ENCODE data around the gene CIPC.

Gene CIPC

GRCh38 chr14:77148510-77149231, 50.6 kb downstream of the CIPC start:
- Histone ChIP-seq H3K4me3 (ENCODE audit: low read depth in 1 of 2, low read length in 2 of 2) (no peak overlapping the region), H3K79me2 (ENCODE audit: insufficient read depth, low read length) (no peaks in the 10 kb centered on the region), H3K4me1 (ENCODE audit: insufficient read depth, low read length) (no peaks in the 10 kb centered on the region), H3K36me3 (ENCODE audit: insufficient read depth, low read length) (no peaks in the 10 kb centered on the region), H3K4me2 (ENCODE audit: insufficient read depth, low read length) (no peak overlapping the region), H2AFZ (ENCODE audit: low read depth, low read length) (no peak overlapping the region), H3K9me3 (ENCODE audit: insufficient read depth, low read length, severe bottlenecking) (no peaks in the 10 kb centered on the region), H4K20me1 (ENCODE audit: insufficient read depth, low read length) (no peaks in the 10 kb centered on the region), H3K27me3 (ENCODE audit: insufficient read depth, low read length, poor library complexity) (peaks cover 13% of the 10 kb centered on the region), H3K9ac (ENCODE audit: low read depth, low read length) (no peak overlapping the region), H3K27ac (ENCODE audit: low read length) (no peak overlapping the region)
- ATAC-seq (ENCODE audit: insufficient read depth, low read depth) (no peak), DNase-seq (no peak)
- TF ChIP-seq EZH2 (IDR thresholded peaks at IDR 0.05; ENCODE audit: borderline replicate concordance, low read depth, low read length, severe bottlenecking): no peak

DNA sequence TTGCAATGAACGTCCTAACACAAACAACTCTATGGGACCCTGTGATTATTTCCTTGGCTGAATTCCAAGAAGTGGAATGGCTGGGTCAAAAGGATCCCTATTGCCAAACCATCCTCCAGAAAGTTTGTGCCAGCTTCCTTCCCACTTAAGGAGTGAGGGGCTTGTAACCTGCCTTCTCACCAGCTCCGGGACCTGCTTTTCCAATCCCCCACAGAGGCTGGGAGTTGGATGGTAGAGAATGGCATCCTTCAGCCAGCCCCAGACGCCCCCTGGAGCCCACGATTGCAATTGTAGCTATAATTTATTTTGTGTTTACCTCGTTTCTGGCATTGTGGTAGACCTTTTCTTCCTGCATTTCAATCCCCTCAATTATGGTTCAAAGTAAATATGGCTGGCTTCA, 53.2 kb downstream of the CIPC start:
- no peak overlapping the region for H3K4me3 ChIP-seq (ENCODE audit: low read depth in 1 of 2, low read length in 2 of 2)
- H3K4me1 ChIP-seq (ENCODE audit: insufficient read depth, low read length): no peaks in the 10 kb centered on the region
- TF ChIP-seq CTCF (IDR thresholded peaks at IDR 0.05; ENCODE audit: borderline replicate concordance, extremely low read depth, low read length, poor library complexity, severe bottlenecking) (peak; percentile 64), EZH2 (IDR thresholded peaks at IDR 0.05; ENCODE audit: borderline replicate concordance, low read depth, low read length, severe bottlenecking) (no peak)
- peak; percentile 22 for DNase-seq
- no peak for ATAC-seq (ENCODE audit: insufficient read depth, low read depth)
- H3K9me3 ChIP-seq (ENCODE audit: insufficient read depth, low read length, severe bottlenecking): no peaks in the 10 kb centered on the region
- no peak overlapping the region for H2AFZ ChIP-seq (ENCODE audit: low read depth, low read length)
- no peak overlapping the region for H3K9ac ChIP-seq (ENCODE audit: low read depth, low read length)
- H3K27me3 ChIP-seq (ENCODE audit: insufficient read depth, low read length, poor library complexity): peaks cover 9% of the 10 kb centered on the region
- no peak overlapping the region for H3K4me2 ChIP-seq (ENCODE audit: insufficient read depth, low read length)
- H3K79me2 ChIP-seq (ENCODE audit: insufficient read depth, low read length): no peaks in the 10 kb centered on the region
- H4K20me1 ChIP-seq (ENCODE audit: insufficient read depth, low read length): no peaks in the 10 kb centered on the region
- no peak overlapping the region for H3K27ac ChIP-seq (ENCODE audit: low read length)
- H3K36me3 ChIP-seq (ENCODE audit: insufficient read depth, low read length): no peaks in the 10 kb centered on the region

GRCh38 chr14:77151918-77152588, 54.0 kb downstream of the CIPC start:
- Histone ChIP-seq H3K4me3 (ENCODE audit: low read depth in 1 of 2, low read length in 2 of 2) (no peak overlapping the region), H3K4me1 (ENCODE audit: insufficient read depth, low read length) (no peaks in the 10 kb centered on the region), H3K4me2 (ENCODE audit: insufficient read depth, low read length) (no peak overlapping the region), H3K79me2 (ENCODE audit: insufficient read depth, low read length) (no peaks in the 10 kb centered on the region), H2AFZ (ENCODE audit: low read depth, low read length) (no peak overlapping the region), H4K20me1 (ENCODE audit: insufficient read depth, low read length) (no peaks in the 10 kb centered on the region), H3K36me3 (ENCODE audit: insufficient read depth, low read length) (no peaks in the 10 kb centered on the region), H3K9me3 (ENCODE audit: insufficient read depth, low read length, severe bottlenecking) (no peaks in the 10 kb centered on the region), H3K27me3 (ENCODE audit: insufficient read depth, low read length, poor library complexity) (peaks cover under 1% of the 10 kb centered on the region), H3K9ac (ENCODE audit: low read depth, low read length) (no peak overlapping the region), H3K27ac (ENCODE audit: low read length) (no peak overlapping the region)
- ATAC-seq (ENCODE audit: insufficient read depth, low read depth) (peak; percentile 69), DNase-seq (no peak)
- TF ChIP-seq EZH2 (IDR thresholded peaks at IDR 0.05; ENCODE audit: borderline replicate concordance, low read depth, low read length, severe bottlenecking) (no peak), CTCF (IDR thresholded peaks at IDR 0.05; ENCODE audit: borderline replicate concordance, extremely low read depth, low read length, poor library complexity, severe bottlenecking) (peak; percentile 34)

GRCh38 chr14:77153802-77154201, 55.7 kb downstream of the CIPC start:
- ATAC-seq (ENCODE audit: insufficient read depth, low read depth): no peak
- no peaks in the 10 kb centered on the region for H3K36me3 ChIP-seq (ENCODE audit: insufficient read depth, low read length)
- no peaks in the 10 kb centered on the region for H3K79me2 ChIP-seq (ENCODE audit: insufficient read depth, low read length)
- H3K4me1 ChIP-seq (ENCODE audit: insufficient read depth, low read length): no peaks in the 10 kb centered on the region
- H3K4me2 ChIP-seq (ENCODE audit: insufficient read depth, low read length): no peak overlapping the region
- TF ChIP-seq EZH2 (IDR thresholded peaks at IDR 0.05; ENCODE audit: borderline replicate concordance, low read depth, low read length, severe bottlenecking) (no peak), CTCF (IDR thresholded peaks at IDR 0.05; ENCODE audit: borderline replicate concordance, extremely low read depth, low read length, poor library complexity, severe bottlenecking) (no peak)
- H3K27ac ChIP-seq (ENCODE audit: low read length): no peak overlapping the region
- no peak overlapping the region for H3K4me3 ChIP-seq (ENCODE audit: low read depth in 1 of 2, low read length in 2 of 2)
- no peak overlapping the region for H2AFZ ChIP-seq (ENCODE audit: low read depth, low read length)
- peaks cover 5% of the 10 kb centered on the region for H3K27me3 ChIP-seq (ENCODE audit: insufficient read depth, low read length, poor library complexity)
- no peak overlapping the region for H3K9ac ChIP-seq (ENCODE audit: low read depth, low read length)
- no peak for DNase-seq
- no peaks in the 10 kb centered on the region for H4K20me1 ChIP-seq (ENCODE audit: insufficient read depth, low read length)
- no peaks in the 10 kb centered on the region for H3K9me3 ChIP-seq (ENCODE audit: insufficient read depth, low read length, severe bottlenecking)
